ENCODE data around the gene CPT1B. TPM values are rescaled to one million over a fixed set of nuclear protein-coding genes. Genes with fewer than 3 reads are reported as not detected.

Gene CPT1B
- total and polyA plus RNA-seq, 2 of the 8 experiments (the other 6 are each of a cell fraction or from before 2014, with no cell fraction given) = 34.2 to 36.2 TPM

DNA sequence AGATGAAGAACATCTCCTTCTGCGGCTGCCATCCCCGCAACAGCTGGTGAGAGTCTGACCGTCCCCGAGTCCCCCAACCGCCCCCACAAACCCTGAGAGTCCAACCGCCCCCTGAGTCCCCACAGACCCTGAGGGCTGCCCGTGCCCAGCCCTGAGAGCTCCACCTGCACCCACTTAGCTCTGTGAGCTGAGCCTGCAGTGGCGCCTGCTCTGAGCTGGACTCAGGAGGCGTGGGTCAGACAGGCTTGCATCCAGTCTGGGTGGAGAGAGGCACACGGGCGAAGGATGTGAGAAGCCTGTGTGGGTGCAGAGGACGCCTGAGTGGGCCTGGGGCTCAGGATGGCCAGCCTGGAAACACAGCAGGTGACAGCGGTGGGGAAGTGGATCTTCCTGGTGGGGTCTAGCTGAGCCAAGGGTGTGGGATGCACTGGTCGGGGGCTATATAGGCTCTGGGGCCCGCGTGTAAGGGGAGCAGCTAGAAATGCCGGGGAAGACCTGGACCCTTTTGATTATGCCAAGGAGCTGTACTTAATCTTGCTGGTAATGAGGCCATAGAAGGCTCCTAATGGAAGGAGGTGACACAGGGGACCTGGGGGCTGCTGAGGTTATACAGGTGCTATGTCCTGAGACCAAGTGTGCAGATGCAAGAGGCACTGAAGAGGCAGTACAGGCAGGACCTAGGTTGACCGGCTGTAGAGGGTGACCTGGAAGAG, 28.9 kb upstream of the CPT1B start:
- H4K91ac ChIP-seq (replicated peaks; ENCODE audit: insufficient read length, low read length) = no peak overlapping the region
- no peaks in the 10 kb centered on the region for H3K9me3 ChIP-seq (ENCODE audit: insufficient read depth in 2 of 2, low read depth in 1 of 2, low read length in 1 of 2)
- H2AFZ ChIP-seq (ENCODE audit: low read length) = no peak overlapping the region
- FAIRE-seq = no peak
- H3K79me2 ChIP-seq (ENCODE audit: control insufficient read depth in 1 of 2, insufficient read depth in 2 of 2, low read length in 2 of 2) = no peaks in the 10 kb centered on the region
- ChIA-PET POLR2A (ENCODE audit: partially characterized antibody) (no interaction called here), CTCF (ENCODE audit: partially characterized antibody) (interaction anchor here (0.7 to 5.4 kb wide), 9 partner anchors 14 to 119 kb away, joined by 3 to 39 read pairs (median 5); partner anchors contain the start of genes CPT1B and SYCE3)
- peaks cover 0 to 8% (median 0%) of the 10 kb centered on the region in 4 experiments; a peak in 2 of 7 replicates for H3K4me1 ChIP-seq (replicated peaks in 1 of 4; ENCODE audit: control insufficient read depth in 3 of 4, insufficient read depth in 4 of 4, low read length in 3 of 4)
- no peak overlapping the region for H3K9ac ChIP-seq (replicated peaks in 1 of 4; ENCODE audit: extremely low read depth in 1 of 4, low read depth in 3 of 4, low read length in 3 of 4)
- peaks cover 0 to 3% (median 0%) of the 10 kb centered on the region in 4 experiments; a peak in 1 of 8 replicates for H3K36me3 ChIP-seq (ENCODE audit: control insufficient read depth in 2 of 4, insufficient read depth in 4 of 4, low read length in 3 of 4)
- no peak overlapping the region for H2BK15ac ChIP-seq (ENCODE audit: low read length)
- no peak overlapping the region for H3K4me2 ChIP-seq (ENCODE audit: insufficient read depth in 1 of 2, low read depth in 2 of 2, low read length in 2 of 2)
- no peak overlapping the region for H3K4ac ChIP-seq (replicated peaks; ENCODE audit: insufficient read length, low read depth, low read length)
- no peak overlapping the region for H4K5ac ChIP-seq (ENCODE audit: insufficient read length, low read depth, low read length)
- DNase-seq (ENCODE audit: low read depth in 1 of 2, low spot score in 2 of 2) = no peak
- no peak overlapping the region for H2BK120ac ChIP-seq (replicated peaks; ENCODE audit: low read depth, low read length)
- H3K23ac ChIP-seq (ENCODE audit: insufficient read length) = no peak overlapping the region
- no peak overlapping the region for H3K4me3 ChIP-seq (ENCODE audit: extremely low read depth in 1 of 4, insufficient read depth in 2 of 4, low read depth in 3 of 4, low read length in 4 of 4)
- H3K18ac ChIP-seq (ENCODE audit: extremely low read depth, low read length) = no peak overlapping the region
- H3K27me3 ChIP-seq (replicated peaks in 1 of 4; ENCODE audit: control insufficient read depth in 3 of 4, extremely low read depth in 1 of 4, insufficient read depth in 3 of 4, low read length in 3 of 4) = peaks cover 31 to 47% (median 40%) of the 10 kb centered on the region in 4 experiments; a peak in 6 of 7 replicates
- peaks cover 2% of the 10 kb centered on the region; the same call in 1 of the 2 replicates for H3K23me2 ChIP-seq (ENCODE audit: low read depth, low read length)
- H3K27ac ChIP-seq (ENCODE audit: low read depth, low read length) = no peak overlapping the region
- no peak overlapping the region for H3K14ac ChIP-seq (ENCODE audit: insufficient read length)
- no peak overlapping the region for H2BK5ac ChIP-seq (ENCODE audit: low read depth, low read length)
- no peak overlapping the region for H2BK20ac ChIP-seq (ENCODE audit: low read length)
- peaks cover 3 to 12% of the 10 kb centered on the region in 2 experiments for H4K20me1 ChIP-seq (replicated peaks in 1 of 2; ENCODE audit: control insufficient read depth in 1 of 2, insufficient read depth in 2 of 2, low read length in 2 of 2)
- H3K56ac ChIP-seq (replicated peaks; ENCODE audit: insufficient read length, low read depth, low read length) = no peak overlapping the region
- no peak overlapping the region for H2BK12ac ChIP-seq (ENCODE audit: low read depth, low read length)
- H4K8ac ChIP-seq (ENCODE audit: extremely low read depth, insufficient read depth, low read length) = peak overlapping the region; percentile 25; the same call in 1 of the 2 replicates
- H3K79me1 ChIP-seq (ENCODE audit: low read depth, low read length) = no peaks in the 10 kb centered on the region
- H2AK5ac ChIP-seq (ENCODE audit: low read depth, low read length) = no peak overlapping the region
- WGBS, 2 experiments (ENCODE audit: extremely low coverage in 1 of 2, insufficient coverage in 1 of 2, insufficient read length in 1 of 2, insufficient replicate concordance in 2 of 2, low coverage in 1 of 2, low lambda C conversion rate in 2 of 2, missing lambda C conversion rate in 1 of 2) = 94% methylated on average over 10 of the region's 18 CpGs; no CpG with 5 or more reads in 1 of the 2 experiments
- TF ChIP-seq ZNF274 (IDR thresholded peaks at IDR 0.05; ENCODE audit: borderline replicate concordance, extremely low read depth, low read length) (no peak), CBX5 (IDR thresholded peaks at IDR 0.05; ENCODE audit: low read depth, low read length) (no peak), GTF2F1 (IDR thresholded peaks at IDR 0.05; ENCODE audit: borderline replicate concordance, low read depth, low read length) (no peak), HDAC6 (IDR thresholded peaks at IDR 0.05; ENCODE audit: low read depth, low read length) (no peak), KDM4A (IDR thresholded peaks at IDR 0.05; ENCODE audit: low read depth, low read length, severe bottlenecking) (no peak), TAF1 (IDR thresholded peaks at IDR 0.05; ENCODE audit: low read depth, low read length) (no peak), ATF2 (IDR thresholded peaks at IDR 0.05; ENCODE audit: low read length) (no peak), CBX8 (IDR thresholded peaks at IDR 0.05; ENCODE audit: borderline replicate concordance, low read depth, low read length) (no peak), TAF7 (optimal IDR thresholded peaks at IDR 0.05; ENCODE audit: borderline replicate concordance, low read depth, low read length) (no peak), EGR1 (IDR thresholded peaks at IDR 0.05; ENCODE audit: borderline replicate concordance, low read depth, low read length) (no peak), SP2 (IDR thresholded peaks at IDR 0.05; ENCODE audit: low read length) (no peak)
